ENCODE measurements around the gene RPL13A. TPM values are rescaled to one million over a fixed set of nuclear protein-coding genes. Genes with fewer than 3 reads are reported as not detected.

RPL13A gene
- total RNA-seq, 1 donor from 2014 or later = 1,688 TPM

DNA sequence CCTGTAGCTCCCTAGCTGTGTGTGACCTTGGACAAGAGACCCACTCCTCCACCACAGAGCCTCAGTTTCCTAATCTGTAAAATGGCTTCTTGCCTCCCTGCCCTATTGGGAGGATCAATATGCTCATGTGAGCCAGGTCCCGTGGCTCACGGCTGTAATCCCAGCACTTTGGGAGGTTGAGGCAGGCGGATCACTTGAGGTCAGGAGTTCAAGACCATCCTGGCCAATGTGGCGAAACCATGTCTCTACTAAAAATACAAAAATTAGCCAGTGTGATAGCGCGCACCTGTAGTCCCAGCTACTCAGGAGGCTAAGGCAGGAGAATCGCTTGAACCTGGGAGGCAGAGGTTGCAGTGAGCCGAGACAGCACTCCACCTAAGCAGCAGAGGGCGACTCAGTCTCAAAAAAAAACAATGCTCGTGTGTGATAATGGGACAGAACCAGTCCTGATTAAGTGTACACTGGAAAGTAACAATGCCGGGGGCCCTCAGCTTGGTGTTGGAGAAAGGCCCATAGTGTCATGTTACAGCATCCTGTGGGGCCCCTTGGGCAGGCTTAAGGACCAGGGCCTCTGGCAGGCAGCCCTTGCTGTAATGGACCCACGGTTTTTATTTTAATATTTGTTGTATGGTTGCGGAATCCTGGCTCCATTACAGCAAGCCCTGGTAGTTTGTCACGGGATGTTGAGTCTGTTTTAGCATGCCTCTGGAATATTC is 15.6 kb downstream of the RPL13A start:
- peak; percentile 76 for DNase-seq (ENCODE audit: low read depth)

DNA sequence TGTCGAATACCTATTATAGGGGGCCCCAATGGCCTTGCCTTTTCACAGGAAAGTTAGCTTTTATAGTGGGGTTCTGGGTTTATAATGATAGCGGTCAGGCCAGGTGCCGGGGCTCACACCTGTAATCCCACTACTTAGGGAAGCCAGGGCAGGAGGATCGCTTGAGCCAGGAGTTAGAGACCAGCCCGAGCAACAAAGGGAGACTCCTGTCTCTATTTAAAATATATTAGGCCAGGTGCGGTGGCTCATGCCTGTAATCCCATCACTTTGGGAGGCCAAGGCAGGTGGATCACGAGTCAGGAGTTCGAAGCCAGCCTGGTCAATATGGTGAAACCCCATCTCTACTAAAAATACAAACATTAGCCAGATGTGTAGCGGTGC is 16.2 kb downstream of the RPL13A start:
- DNase-seq (ENCODE audit: low read depth) = no peak

DNA sequence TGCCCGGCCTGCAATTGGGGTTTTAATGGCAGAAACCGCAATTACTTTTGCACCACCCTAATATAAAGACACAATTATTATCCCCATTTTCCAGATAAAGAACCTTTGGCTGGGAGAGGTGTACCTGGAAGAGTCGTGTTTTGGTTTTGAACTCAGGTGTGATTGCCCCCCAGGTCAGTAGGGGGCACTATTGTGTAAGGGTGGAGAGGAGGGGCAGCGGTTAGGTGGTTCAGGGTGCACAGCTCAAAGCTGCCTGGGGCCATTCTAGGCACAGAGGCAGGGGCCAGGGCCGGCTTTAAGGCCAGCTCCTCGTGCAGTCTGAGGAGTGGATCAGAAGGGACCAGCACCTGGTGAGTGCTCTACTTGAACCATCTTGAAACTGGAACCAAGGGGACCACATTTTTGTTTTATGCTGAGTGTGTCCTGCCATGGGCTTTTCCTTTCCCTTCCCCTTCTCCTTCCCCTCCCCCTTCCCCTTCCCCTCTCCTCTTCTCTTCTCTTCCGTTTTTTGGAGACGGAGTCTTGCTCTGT is 19.2 kb downstream of the RPL13A start:
- DNase-seq (ENCODE audit: low read depth) = peak; percentile 48

DNA sequence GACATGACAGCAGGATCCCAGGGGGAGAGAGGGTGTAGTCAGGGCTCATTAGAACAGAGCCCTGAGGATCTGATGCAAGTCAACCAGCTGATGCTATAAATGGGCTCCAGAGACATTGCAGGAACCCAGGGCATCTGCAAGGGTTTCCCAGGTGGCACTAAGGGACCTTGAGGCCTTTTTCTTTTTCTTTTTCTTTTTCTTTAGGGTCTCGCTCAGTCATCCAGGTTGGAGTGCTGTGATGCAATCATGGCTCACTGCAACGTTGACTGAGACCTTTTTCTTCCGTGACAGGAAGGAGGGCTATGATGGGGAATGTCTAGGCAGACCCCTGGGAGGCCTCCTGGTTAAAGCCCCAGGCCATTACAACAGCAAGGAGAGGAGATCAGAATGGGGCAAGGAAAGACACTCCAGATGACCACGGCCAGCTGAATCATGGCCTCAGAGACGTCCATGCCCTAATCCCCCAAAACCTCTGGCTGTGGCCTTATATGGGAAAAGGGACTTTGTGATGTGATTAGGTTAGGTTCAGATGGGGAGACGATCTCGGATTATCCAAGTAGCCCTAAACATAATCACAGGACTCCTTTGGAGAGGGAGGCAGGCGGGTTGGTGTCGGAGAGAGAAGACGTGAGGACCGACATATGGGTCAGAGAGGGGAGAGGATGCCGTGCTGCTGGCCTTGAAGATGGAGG is 20.5 kb downstream of the RPL13A start:
- DNase-seq (ENCODE audit: low read depth) = no peak

DNA sequence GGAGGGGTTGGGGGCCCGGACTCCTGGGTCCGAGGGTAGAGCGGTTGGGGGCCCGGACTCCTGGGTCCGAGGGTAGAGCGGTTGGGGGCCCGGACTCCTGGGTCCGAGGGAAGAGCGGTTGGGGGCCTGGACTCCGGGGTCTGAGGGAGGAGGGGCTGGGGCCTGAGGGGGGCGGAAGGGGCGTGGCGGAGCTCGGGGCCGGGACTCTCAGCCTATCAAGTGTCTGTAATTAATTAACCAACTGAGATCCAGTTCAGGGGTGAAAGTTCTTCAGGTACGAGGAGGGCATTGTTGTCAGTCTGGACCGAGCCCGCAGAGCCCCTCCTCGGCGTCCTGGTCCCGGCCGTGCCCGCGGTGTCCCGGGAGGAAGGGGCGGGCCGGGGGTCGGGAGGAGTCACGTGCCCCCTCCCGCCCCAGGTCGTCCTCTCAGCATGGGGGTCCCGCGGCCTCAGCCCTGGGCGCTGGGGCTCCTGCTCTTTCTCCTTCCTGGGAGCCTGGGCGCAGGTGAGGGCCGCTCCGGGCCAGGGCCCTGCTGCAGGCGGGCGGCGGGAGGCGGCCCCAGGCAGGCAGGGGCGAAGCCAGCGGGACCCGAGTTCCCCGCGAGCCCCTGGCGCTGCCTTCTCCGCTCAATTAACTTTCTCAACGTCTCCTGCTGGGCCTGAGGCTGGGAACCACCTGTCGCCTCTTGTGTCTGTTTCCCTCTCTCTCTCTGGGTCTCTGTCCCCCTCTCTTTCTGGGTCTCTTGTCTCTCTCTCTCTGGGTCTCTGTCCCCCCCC is 25.8 kb downstream of the RPL13A start:
- DNase-seq (ENCODE audit: low read depth) = peak; percentile 52

DNA sequence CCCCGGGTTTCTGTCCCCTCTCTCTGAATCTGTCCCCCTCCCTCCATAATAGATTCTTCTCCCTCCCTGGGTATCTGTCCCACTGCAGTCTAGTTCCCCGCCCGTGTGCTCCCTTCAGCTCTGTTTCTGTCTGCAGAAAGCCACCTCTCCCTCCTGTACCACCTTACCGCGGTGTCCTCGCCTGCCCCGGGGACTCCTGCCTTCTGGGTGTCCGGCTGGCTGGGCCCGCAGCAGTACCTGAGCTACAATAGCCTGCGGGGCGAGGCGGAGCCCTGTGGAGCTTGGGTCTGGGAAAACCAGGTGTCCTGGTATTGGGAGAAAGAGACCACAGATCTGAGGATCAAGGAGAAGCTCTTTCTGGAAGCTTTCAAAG is 26.3 kb downstream of the RPL13A start:
- DNase-seq (ENCODE audit: low read depth) = no peak

DNA sequence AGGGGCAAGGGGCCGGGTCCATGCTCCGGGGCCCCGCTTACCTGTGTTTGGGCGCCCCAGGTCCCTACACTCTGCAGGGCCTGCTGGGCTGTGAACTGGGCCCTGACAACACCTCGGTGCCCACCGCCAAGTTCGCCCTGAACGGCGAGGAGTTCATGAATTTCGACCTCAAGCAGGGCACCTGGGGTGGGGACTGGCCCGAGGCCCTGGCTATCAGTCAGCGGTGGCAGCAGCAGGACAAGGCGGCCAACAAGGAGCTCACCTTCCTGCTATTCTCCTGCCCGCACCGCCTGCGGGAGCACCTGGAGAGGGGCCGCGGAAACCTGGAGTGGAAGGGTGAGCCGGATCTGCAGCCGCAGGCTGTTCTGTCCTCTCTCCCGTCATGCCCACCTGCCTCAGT is 26.7 kb downstream of the RPL13A start:
- DNase-seq (ENCODE audit: low read depth) = no peak

DNA sequence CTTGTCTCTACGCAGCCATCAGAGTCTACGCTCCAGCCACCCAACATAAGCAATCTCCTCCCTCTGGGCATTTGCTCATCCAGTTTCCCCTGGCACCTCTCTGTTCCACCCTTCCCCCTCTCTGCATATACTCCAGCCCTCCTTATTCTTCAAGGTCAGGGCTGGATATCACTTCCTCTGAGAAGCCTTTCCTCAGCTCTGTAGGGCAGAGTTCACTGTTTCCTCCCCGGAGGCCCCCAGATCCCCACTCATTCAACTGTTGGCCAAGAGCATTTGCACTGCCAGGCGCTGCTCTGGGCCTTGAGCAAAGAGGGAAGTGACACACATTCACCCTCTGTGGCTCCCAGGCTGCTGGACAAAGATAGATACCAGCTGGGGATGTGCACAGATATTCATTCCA is 28.4 kb downstream of the RPL13A start:
- DNase-seq (ENCODE audit: low read depth) = no peak

DNA sequence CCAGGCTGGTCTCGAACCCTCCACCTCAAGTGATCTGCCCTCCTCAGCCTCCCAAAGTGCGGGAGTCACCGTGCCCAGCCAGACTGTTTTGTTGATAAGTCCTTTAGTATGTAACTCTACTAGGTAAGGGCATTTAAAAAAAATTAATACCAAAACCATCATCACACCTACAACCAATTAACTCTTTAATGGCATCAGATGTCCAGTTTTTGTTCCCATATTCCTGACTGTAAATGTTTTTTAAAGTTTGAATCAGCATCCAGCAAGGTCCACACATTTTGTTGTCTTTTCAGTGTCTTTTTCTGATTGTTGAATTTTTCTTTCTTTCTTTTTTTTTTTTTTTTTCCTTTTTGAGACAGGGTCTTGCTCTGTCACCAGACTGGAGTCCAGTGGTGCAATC is 30.6 kb downstream of the RPL13A start:
- no peak for DNase-seq (ENCODE audit: low read depth)

DNA sequence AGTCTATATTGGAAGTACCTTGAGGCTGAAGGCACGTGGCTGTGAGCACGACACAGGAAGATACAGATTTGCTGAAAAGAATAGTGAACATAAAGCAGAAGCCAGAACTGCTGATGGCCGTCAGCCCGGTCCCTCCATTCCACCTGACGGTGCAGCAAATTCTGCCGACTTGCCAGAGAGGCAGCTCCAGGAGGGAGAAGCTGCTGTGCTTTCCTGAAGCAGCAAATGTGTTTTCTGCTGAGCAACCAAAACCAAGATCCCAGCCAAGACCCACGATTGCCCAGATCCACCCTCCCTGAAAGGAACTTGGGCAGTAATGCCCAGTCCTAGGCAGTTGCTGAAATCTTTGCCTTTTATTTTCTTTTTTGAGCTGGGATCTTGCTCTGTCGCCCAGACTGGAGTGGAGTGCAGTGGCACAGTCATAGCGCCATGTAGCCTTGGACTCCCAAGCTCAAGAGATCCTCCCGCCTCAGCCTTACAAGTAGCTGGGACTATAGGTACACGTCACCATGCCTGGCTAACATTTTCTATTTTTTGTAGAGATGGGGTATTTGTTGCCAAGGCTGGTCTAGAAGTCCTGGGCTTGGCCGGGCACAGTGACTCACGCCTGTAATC is 33.4 kb downstream of the RPL13A start:
- no peak for DNase-seq (ENCODE audit: low read depth)

DNA sequence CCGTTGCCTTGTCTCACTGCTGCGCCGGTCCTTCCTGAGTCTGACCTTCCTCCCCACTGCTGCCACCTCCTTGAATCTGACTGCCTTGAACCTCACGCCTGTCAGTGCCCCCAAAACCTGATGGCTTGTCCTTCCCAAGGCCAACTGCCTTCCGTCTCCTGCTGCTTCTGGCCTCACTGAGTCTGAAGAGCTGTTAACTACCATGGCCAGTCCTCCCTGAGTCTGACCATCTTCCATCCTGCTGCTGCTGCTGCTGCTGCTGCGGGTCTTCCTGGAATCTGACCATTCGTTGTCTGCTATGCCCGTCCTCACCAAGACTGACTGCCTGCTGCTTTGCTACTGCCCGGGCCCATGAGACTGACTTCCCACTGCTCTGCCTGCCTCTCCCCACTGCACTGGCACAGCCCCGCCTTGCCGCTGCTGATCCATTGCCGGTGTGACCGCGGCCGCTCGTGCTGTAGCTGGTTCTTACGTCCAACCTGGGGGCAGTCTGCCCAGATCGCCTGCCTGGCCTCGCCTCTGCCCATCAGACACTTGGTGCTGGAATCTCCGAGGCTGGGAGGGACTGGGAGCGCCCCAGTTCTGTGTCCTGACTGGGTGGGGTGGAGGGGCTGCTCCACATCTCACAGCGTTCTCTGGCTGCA is 37.5 kb downstream of the RPL13A start:
- DNase-seq (ENCODE audit: low read depth) = no peak

DNA sequence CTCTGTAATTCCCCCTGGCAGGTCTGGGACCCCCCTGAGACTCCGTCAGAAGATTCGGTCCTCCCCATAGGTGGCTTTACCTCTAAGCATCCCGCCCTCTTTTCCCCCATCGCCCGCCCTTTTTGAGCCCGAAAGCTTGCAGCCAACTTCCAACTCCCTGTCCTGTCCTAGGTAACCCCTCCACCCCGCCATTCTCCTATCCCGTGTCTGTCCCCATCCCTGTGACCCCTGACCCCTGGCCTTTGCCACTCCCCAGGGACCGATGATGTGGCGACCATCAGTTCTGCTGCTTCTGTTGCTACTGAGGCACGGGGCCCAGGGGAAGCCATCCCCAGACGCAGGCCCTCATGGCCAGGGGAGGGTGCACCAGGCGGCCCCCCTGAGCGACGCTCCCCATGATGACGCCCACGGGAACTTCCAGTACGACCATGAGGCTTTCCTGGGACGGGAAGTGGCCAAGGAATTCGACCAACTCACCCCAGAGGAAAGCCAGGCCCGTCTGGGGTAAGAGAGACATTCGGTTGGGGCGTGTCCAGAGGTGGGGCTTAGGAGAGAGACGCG is 40.9 kb downstream of the RPL13A start:
- DNase-seq (ENCODE audit: low read depth) = peak; percentile 56

DNA sequence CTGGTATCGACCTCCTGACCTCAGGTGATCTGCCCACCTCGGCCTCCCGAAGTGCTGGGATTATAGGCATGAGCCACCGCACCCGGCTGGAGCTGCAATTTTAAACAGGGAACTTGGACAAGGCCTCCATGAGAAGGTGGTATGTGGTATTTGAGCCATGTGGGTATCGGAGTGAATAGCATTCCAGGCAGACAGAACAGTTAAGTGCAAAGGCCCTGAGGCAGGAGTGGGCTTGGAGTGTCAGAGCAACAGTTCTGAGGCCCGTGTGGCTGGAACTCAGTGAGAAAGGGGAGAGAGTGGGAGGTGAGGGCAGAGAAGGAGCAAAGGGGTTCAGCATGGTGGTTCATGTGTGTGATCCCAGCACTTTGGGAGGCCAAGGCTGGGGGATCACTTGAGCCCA is 43.3 kb downstream of the RPL13A start:
- DNase-seq (ENCODE audit: low read depth) = no peak

DNA sequence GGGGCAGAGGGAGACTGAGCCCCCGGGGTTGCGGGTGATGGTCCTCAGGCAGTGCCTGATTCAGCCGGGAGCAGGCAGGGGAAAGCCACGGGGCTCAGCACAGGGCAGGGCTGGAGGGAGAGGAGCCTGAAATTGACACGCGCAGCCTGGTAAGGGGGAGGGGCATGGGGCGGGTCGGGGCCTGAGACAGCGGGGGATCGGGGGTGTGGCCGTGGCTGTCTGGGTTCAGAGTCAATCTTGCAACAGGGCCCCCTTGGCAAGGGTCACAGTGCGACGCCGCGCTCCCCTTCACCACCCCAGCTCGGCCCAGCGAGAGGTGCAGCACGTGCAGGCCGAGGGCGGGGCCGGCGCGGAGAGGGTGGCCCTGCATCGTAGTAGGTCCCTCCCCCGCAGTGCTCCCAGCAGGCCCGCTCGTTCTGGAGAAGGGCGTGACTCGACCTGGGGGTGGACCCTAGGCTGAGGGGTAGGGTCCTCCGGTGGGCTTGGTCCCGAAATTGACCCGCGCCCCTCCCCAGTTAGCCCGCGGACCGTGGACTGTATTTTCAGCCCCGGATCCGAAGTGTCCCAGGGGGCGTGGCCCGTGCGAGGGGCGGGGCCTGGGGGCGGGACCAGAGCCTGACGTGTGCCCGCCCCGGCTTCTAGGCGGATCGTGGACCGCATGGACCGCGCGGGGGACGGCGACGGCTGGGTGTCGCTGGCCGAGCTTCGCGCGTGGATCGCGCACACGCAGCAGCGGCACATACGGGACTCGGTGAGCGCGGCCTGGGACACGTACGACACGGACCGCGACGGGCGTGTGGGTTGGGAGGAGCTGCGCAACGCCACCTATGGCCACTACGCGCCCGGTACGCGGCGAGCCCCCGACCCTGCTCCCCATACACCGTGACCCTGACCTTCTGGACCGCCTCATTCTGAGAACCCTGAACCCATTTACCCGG is 46.4 kb downstream of the RPL13A start:
- no peak for DNase-seq (ENCODE audit: low read depth)

DNA sequence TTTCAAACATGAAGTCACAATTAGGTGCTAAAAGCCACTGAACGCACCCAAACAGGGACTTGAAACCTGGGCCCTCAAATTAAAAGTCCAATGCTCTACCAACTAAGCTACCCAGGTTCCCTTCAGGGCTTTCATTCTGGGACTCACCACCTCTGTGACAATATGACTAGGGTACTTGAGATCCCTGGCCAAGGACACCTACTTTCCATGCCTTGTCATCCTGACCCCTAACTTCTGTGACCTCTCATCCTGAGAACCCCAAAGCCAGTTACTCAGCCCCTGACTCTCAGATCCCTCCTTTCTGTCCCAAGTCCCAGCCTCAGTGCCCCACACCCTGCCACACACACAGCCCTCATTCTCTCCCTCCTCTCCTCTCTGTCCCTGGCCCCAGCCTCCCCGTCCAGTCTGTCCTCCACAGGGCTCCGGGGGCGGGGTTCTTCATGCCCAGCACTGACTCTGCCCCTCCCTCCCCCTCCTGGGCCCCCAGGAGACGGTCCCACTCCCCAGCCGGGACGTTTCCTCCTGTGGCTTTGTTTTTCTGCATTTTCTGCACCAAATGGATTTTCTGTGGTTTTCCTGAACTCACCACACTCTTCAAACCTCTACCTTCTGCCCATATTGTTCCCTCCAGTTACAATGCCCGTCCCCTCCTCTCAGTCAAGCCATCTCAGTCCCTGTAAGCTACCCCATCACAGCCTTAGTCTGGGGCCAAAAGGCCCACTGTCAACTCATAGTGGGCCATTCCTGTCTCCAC is 47.4 kb downstream of the RPL13A start:
- no peak for DNase-seq (ENCODE audit: low read depth)

DNA sequence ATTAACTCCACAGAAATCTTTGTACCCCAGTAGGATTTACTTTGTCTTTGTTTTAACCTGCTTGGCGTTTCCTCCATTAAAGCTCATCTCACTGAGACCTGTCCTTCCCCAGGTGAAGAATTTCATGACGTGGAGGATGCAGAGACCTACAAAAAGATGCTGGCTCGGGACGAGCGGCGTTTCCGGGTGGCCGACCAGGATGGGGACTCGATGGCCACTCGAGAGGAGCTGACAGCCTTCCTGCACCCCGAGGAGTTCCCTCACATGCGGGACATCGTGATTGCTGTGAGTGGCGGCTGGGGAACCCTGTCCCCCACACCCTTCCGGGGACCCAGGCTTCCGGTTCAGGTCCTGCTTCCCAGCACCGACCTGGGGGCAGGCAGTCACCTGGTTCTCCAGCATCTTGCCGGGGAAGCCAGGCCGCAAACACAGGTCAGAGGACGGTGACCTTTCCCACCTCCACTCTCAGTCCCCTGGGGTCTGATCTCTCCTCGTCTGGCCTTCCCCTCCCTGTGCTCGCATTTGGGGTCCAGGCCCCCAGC is 49.6 kb downstream of the RPL13A start:
- no peak for DNase-seq (ENCODE audit: low read depth)

DNA sequence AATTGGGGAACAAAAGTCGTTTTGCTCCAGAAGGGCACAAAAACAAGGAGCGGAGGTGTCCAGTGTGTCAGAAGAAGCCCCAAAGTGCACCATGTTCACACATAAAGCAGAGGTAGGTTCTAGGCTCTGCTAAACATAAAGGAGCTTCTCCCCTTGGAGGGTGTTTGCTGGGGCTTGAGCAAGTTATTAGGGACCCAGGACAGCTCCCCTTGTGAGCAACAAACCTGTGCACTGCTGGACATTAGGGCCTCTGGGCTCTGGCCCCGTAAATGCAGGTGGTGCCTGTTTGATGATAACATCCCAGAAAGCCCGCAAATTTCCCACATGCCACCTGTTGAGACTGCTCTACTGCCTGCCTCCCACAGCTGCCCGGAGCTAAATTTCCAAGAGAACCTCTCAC is 51.2 kb downstream of the RPL13A start:
- DNase-seq (ENCODE audit: low read depth) = no peak

DNA sequence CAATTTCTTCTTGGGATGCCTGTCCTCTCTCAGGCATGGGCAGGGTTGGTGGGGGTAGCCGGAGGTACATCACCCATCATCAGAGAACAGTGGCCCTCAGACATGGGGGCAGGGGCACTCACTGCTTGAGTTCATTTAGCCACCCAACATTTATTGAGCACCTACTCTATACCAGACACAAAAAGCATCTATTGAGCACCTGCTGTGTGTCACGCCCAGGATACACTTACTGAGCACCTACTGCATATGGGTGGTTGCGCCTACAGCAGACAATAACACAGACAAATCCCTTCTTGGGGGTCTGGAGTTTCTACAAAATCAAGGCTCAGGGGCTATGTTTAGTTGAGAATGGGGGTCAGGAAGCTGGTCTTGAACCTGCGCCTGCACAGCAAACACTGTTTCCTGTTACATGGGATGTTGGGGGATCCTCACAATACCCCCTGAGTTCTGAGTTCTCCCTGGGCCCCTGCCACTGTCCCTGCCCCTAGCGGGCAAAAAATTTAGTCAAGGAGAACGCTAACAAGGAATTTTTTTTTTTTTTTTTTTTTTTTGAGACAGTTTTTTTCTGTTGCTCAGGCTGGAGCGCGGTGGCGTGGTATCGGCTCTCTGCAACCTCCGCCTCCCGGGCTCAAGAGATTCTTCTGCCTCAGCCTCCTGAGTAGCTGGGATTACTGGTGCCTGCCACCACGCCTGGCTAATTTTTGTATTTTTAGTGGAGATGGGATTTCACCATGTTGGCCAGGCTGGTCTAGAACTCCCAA is 52.0 kb downstream of the RPL13A start:
- no peak for DNase-seq (ENCODE audit: low read depth)

Measured in myocyte (in vitro differentiated cells).